Effector CD4-positive, alpha-beta T cell (primary cell): ENCODE data around the gene PRND.
"Not testable (repeated sequence)": the region's sequence is repeated elsewhere in the genome, so short reads cannot be mapped to it uniquely, and the experiment has no call there.

ENCODE experiments used
- DNase-seq: peaks from one replicate; pipeline ENCODE4 v3.0.0-alpha.2; 2020

PRND gene

GRCh38 chr20:4740774-4741431, 19.2 kb downstream of the PRND start:
- DNase-seq: peak; percentile 63

GRCh38 chr20:4748847-4749246, 27.1 kb downstream of the PRND start:
- DNase-seq: no peak

- DNase-seq: no peak
Observed at GRCh38 chr20:4749326-4749725, 27.6 kb downstream of the PRND start.

- DNase-seq: no peak
Observed at GRCh38 chr20:4750381-4750780, 28.7 kb downstream of the PRND start.

GRCh38 chr20:4759100-4759884, 37.6 kb downstream of the PRND start:
- peak; percentile 31 for DNase-seq

- no peak for DNase-seq
Observed at GRCh38 chr20:4763261-4763660, 41.6 kb downstream of the PRND start.

GRCh38 chr20:4763723-4764510, 42.2 kb downstream of the PRND start:
- no peak for DNase-seq

- no peak for DNase-seq
Observed at GRCh38 chr20:4764805-4765204, 43.1 kb downstream of the PRND start.

GRCh38 chr20:4765681-4766080, 44.0 kb downstream of the PRND start:
- no peak for DNase-seq

GRCh38 chr20:4766631-4767030, 44.9 kb downstream of the PRND start:
- DNase-seq: no peak

GRCh38 chr20:4767084-4767483, 45.4 kb downstream of the PRND start:
- no peak for DNase-seq

- no peak for DNase-seq
Observed at GRCh38 chr20:4769328-4769727, 47.6 kb downstream of the PRND start.

GRCh38 chr20:4770026-4770425, 48.3 kb downstream of the PRND start:
- no peak for DNase-seq

GRCh38 chr20:4771004-4771403, 49.3 kb downstream of the PRND start:
- DNase-seq: no peak

GRCh38 chr20:4772132-4772531, 50.4 kb downstream of the PRND start:
- no peak for DNase-seq

- DNase-seq: not testable (repeated sequence)
Observed at GRCh38 chr20:4773014-4773413, 51.3 kb downstream of the PRND start.

- no peak for DNase-seq
Observed at GRCh38 chr20:4773736-4774135, 52.0 kb downstream of the PRND start.

- no peak for DNase-seq
Observed at GRCh38 chr20:4774207-4774606, 52.5 kb downstream of the PRND start.

GRCh38 chr20:4775322-4776078, 53.8 kb downstream of the PRND start:
- no peak for DNase-seq

- no peak for DNase-seq
Observed at GRCh38 chr20:4776079-4776630, 54.4 kb downstream of the PRND start.
